ENCODE measurements around the gene C10orf90.

C10orf90 gene

DNA sequence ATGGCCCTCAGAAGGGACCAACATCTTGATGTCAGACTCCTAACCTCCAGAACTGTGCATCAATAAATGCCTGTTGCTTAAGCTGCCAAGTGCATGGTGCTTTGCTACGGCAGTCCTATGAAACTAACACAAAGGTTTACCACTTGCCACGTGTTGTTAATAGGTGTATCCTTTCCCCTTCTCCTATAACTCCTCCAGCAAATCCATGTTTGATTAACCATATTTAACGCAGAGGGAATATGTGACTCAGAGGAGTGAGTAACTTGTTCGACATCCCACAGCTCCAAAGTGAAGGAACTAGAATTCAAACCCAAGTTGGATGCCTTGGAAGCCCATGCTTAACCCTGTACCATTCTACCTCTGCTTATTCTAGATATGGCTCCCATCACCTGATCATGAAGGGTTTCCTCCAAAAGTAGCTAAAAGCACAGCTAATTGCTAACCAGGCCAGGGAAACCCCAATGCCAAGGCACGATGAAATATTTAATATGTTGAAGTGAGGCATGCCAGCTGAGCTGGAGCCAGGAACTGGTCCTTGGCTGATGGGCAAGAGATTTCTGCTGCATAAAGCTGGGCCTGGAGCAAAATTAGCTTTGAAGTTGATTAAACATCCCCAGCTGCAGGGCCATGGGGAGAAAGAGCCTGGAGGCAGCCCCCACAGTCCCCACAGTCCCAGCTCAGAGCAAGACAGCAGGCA lies 131.9 kb downstream of the C10orf90 start:
- DNase-seq (ENCODE audit: low spot score), result no peak

GRCh38 chr10:126536656-126537055 lies 133.8 kb downstream of the C10orf90 start:
- DNase-seq (ENCODE audit: low spot score), result no peak

DNA sequence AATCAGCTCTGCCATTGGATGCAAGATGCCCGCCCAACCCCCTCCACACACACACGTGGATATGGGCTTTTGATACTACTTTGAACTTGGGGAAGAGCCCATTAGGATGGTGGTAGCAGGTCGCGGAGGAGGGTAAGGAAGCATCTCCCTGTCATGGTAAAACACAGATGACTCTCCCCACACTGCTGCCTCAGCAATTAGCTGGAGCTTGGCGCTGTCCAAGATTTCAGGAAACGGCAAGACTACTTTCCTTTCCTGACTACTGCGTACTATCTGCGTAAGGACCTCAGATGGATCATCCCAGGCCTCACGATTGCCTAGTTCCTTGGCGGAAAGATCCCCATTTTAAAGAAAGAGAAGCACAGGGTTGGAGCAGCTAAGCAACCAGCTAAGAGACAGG lies 134.3 kb downstream of the C10orf90 start:
- DNase-seq (ENCODE audit: low spot score), result no peak

- no peak for DNase-seq (ENCODE audit: low spot score)
Observed at GRCh38 chr10:126533644-126534043, 136.8 kb downstream of the C10orf90 start.

- DNase-seq (ENCODE audit: low spot score), result no peak
Observed at GRCh38 chr10:126528315-126528835, 142.1 kb downstream of the C10orf90 start.

DNA sequence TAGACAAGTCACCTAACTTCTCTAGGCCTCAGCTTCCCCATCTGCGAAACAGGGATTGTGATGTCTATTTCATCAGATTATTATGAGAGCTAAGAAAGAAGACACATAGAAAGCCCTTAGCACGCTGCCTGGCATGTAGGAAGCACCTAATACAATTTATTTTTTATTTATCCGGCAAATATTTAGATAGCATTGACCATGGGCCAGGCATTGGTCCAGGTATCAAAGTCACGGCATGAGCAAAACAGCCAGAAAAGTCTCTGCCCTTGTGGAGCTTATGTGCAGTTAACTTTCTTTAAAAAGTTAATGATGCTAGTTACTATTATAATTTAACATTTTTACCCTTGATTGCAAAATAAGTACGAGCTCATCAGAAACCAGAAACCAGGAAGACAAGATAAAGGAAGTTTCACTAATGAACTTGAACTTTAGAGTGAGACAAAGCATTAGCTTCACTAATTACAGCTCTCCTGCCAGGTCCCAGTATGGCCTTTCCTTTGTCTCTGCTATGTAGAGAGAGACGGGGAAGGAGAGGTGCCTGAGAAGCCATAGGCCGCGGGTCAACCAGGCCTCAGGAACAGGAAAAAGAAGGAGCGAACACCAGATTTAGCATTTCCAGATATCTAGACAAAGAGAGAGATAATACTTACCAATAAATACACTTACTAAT lies 142.7 kb downstream of the C10orf90 start:
- DNase-seq (ENCODE audit: low spot score), result no peak

- DNase-seq (ENCODE audit: low spot score), result peak; percentile 82
Observed at GRCh38 chr10:126525326-126525725, 145.2 kb downstream of the C10orf90 start.

GRCh38 chr10:126524526-126524925 lies 146.0 kb downstream of the C10orf90 start:
- DNase-seq (ENCODE audit: low spot score), result no peak

GRCh38 chr10:126523071-126523470 lies 147.4 kb downstream of the C10orf90 start:
- no peak for DNase-seq (ENCODE audit: low spot score)

DNA sequence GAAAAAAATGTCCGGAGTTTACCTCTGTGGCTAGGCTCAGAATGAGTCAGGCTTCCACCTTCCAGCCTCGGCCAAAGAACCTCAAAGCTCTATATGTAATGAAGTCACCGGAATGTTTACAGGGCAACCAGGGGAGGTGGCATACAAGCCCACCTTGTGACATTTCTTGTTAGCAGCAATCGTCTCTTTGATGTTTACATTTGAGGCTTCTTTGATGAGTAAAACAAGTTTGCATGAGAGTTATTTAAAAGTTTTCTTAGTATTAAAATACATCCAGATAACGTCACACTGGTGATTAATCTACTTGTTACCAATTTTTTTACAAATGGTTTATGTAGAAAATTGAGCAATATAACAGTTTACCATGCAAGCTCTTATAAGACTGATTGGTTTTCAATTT lies 149.1 kb downstream of the C10orf90 start:
- no peak for DNase-seq (ENCODE audit: low spot score)

DNA sequence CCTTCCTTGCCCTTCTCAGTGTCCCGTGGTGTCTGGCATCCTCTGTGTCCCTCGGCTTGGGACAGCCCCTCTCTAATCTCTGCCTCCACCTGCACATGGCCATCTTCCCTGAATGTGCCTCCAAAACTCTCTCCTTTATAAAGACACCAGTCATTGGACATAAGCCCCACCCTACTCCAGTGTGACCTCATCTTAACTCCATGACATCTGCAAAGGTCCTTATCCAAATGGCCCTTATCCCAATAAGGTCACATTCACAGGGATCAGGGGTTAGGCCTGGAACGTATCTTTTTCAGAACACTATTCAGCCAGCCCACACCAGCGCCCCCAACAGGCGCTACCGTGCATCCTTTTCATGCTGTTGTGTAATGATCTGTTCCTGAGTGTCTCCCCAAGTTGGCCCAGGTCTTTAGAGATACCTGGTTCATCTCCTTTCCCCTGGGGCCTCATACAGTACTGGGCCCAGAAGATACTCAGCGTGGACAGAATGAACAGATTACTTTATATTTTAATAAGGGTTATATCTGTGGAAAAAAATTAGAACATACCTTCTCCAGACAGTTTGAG lies 149.7 kb downstream of the C10orf90 start:
- no peak for DNase-seq (ENCODE audit: low spot score)

GRCh38 chr10:126519992-126520391 lies 150.5 kb downstream of the C10orf90 start:
- DNase-seq (ENCODE audit: low spot score), result no peak

- no peak for DNase-seq (ENCODE audit: low spot score)
Observed at GRCh38 chr10:126519185-126519584, 151.3 kb downstream of the C10orf90 start.

- no peak for DNase-seq (ENCODE audit: low spot score)
Observed at GRCh38 chr10:126518218-126519080, 152.0 kb downstream of the C10orf90 start.

DNA sequence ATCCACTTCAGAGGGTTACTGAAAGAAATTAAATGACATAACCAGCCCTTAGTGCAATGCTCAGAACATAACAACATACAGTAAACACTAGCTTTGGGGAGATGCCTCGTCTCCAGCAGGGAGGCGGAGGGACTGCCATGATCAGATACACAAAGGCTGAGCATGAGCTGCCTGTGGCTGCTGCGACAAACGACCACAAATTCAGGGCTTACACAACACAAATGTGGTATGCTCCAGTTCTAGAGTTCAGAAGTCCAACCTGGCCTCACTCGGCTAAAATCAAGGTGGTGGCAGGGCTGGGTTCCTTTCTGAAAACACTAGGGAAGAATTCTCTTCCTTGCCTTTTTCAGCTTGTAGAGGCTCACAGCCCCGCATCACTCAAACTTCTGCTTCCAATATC lies 154.0 kb downstream of the C10orf90 start:
- DNase-seq (ENCODE audit: low spot score), result no peak

DNA sequence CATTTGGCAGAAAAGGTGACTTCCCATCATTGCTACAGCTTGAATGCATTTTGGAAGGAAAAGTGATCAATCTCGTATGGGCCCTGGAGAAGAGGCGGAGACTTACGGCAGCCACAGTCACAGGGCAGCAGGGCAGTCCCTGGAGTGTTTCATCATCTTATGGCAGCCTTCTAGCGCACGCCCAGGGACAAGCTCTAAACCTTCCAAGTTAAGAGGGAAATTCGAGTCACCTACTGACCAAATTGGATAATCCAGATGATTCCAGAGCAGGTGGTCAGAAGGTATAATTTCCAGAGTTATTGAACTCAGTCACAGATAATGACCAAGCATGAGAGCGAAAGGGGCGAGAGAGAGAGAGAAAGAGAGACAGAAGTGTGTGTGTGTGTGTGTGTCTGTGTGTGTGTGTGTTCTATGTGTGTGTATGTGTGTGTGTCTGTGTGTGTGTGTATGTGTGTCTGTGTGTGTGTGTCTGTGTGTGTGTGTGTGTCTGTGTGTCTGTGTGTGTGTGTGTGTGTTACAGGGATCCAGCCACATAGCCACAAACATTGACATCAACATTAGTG lies 158.5 kb downstream of the C10orf90 start:
- DNase-seq (ENCODE audit: low spot score), result no peak

DNA sequence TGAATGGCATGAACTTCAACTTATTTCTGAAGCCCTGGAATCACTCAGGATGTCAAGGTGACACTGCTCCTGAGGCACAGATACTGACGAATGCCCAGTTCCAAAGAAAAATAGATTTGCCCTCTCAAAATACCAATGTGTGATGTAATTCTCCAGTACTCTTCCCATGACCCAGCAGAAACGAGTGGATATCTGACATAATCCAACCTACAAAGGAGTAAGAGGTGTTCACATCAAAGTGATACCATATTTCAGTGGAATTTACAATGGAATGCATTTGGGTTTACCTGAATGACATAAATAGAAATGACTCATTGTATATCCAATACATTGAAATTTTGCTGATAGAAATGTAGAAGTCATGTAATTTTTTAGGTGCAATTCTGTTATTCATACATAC lies 161.3 kb downstream of the C10orf90 start:
- DNase-seq (ENCODE audit: low spot score), result no peak

DNA sequence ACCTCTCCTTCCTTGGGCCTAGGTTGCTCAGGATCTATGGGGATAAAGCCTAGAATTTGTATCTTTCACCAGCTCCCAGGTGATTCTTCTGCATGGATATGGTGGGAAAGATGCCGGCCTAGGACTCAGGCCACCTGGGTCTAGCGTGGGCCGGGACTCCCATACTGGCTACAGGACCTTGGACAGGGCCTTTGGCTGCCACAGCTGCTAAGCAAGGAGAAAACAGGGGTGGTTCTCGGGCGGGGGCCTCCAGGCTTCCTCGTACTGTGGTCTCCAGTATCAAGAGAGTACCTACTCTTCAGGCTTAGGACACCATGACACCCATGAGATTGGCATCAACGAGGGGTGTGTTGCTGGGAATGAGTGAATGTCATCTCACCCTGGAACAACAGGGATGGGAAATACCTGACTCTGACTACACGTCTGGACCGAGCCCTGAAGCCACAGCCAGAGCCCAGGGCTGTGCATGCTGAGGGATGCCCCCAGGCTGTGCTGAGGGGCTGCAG lies 161.9 kb downstream of the C10orf90 start:
- DNase-seq (ENCODE audit: low spot score), result no peak

DNA sequence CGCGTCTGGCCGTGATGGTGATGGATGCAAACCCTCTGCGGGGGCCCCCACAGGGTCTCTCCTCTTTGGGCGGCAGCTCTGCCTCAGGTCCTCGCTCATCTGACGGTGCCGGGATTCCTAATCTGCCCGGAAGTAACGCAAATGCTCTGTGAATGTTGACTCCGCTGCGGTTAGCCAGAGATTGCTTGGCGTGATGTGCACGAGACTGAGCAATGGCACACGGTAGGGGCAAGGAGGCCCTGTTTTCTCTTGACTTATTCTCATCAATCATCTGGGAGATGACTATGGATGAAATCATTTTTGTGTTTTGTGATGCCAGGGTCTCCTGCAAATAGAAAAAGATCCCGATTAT lies 165.8 kb downstream of the C10orf90 start:
- no peak for DNase-seq (ENCODE audit: low spot score)

- peak; percentile 51 for DNase-seq (ENCODE audit: low spot score)
Observed at GRCh38 chr10:126504063-126504760, 166.3 kb downstream of the C10orf90 start.

DNA sequence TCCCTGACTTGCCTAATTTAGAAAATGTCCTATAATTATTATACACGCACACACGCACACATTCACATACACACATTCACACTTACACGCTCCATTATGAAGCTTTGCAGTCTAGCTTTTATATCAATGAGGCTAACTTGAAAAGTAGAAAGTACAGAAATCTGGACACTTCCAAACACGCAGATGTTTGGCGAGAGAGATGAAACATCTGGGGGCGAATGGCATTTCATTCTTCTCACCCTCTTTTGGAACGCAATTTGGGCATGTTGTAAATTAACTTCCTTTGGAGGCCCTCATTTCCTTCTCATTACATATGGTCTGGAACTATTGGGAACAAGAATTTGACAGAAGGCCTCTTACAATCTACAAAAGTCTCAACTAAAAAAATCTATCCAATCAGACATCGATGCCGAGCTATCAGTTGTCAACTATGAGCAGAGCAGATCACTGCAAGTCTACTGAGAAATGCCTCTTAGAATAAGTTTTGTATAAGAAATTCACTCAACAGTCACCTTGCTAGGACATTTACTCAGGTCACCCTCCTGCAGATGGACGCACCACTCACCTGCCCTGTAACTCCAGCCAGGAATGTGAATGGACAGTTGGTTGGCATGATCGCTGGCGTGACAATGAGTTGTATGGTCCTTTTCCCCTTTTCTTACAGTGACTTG lies 167.0 kb downstream of the C10orf90 start:
- DNase-seq (ENCODE audit: low spot score), result no peak
